ENCODE measurements around the gene B3GALT4.

B3GALT4 gene

GRCh38 chr6:33276864-33277662, at the start of gene B3GALT4 (continued):
- TF ChIP-seq ZNF292 (tag by site-specific recombination; IDR thresholded peaks at IDR 0.05; ENCODE audit: borderline replicate concordance, low read depth) (no peak), ZBTB21 (tag by site-specific recombination; IDR thresholded peaks at IDR 0.05) (no peak), OVOL3 (tag by site-specific recombination; IDR thresholded peaks at IDR 0.05) (no peak), ZNF248 (tag by site-specific recombination; IDR thresholded peaks at IDR 0.05) (no peak), KLF7 (tag by site-specific recombination; IDR thresholded peaks at IDR 0.05; ENCODE audit: borderline replicate concordance) (peak; percentile 77), TCF7L2 (IDR thresholded peaks at IDR 0.05; ENCODE audit: borderline replicate concordance, low read depth, low read length) (no peak), ZSCAN4 (tag by site-specific recombination; IDR thresholded peaks at IDR 0.05) (no peak), ZNF580 (tag by site-specific recombination; IDR thresholded peaks at IDR 0.05) (peak; percentile 28; the same call in 1 of the 2 replicates), ZNF174 (tag by site-specific recombination; IDR thresholded peaks at IDR 0.05) (no peak), ZNF350 (tag by site-specific recombination; IDR thresholded peaks at IDR 0.05) (no peak), ZNF654 (tag by site-specific recombination; IDR thresholded peaks at IDR 0.05; ENCODE audit: low read depth) (no peak), ZNF548 (tag by site-specific recombination; IDR thresholded peaks at IDR 0.05) (no peak), ZNF274 (IDR thresholded peaks at IDR 0.05; ENCODE audit: low read length) (no peak), ZNF274 (tag by site-specific recombination; IDR thresholded peaks at IDR 0.05; ENCODE audit: borderline replicate concordance) (no peak), SP7 (tag by site-specific recombination; IDR thresholded peaks at IDR 0.05) (peak; percentile 81), ZNF660 (tag by site-specific recombination; IDR thresholded peaks at IDR 0.05) (peak; percentile 93), ZNF112 (tag by site-specific recombination; IDR thresholded peaks at IDR 0.05) (no peak), ZNF621 (tag by site-specific recombination; IDR thresholded peaks at IDR 0.05) (no peak), ZNF280C (tag by site-specific recombination; IDR thresholded peaks at IDR 0.05) (no peak), FEZF1 (tag by site-specific recombination; IDR thresholded peaks at IDR 0.05) (no peak), ZNF555 (tag by site-specific recombination; conservative IDR thresholded peaks at IDR 0.05) (no peak), ZBTB1 (tag by site-specific recombination; IDR thresholded peaks at IDR 0.05) (no peak), ZFHX2 (tag by site-specific recombination; conservative IDR thresholded peaks at IDR 0.05) (peak; percentile 89), ZNF433 (tag by site-specific recombination; IDR thresholded peaks at IDR 0.05; ENCODE audit: low read depth) (no peak), ZNF837 (tag by site-specific recombination; IDR thresholded peaks at IDR 0.05) (peak; percentile 53; the same call in 1 of the 2 replicates), OSR2 (tag by site-specific recombination; IDR thresholded peaks at IDR 0.05) (peak; percentile 24; the same call in 1 of the 2 replicates), ELK4 (IDR thresholded peaks at IDR 0.05; ENCODE audit: borderline replicate concordance, low read depth, low read length) (peak; percentile 34; the same call in 1 of the 2 replicates), SETDB1 (IDR thresholded peaks at IDR 0.05; ENCODE audit: insufficient read length, low read length) (no peak), ZNF791 (tag by site-specific recombination; IDR thresholded peaks at IDR 0.05) (no peak)
- TF ChIP-seq, protein P1, sequence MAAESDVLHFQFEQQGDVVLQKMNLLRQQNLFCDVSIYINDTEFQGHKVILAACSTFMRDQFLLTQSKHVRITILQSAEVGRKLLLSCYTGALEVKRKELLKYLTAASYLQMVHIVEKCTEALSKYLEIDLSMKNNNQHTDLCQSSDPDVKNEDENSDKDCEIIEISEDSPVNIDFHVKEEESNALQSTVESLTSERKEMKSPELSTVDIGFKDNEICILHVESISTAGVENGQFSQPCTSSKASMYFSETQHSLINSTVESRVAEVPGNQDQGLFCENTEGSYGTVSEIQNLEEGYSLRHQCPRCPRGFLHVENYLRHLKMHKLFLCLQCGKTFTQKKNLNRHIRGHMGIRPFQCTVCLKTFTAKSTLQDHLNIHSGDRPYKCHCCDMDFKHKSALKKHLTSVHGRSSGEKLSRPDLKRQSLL (tag by site-specific recombination; IDR thresholded peaks at IDR 0.05): peak; percentile 54; the same call in 1 of the 2 replicates
- TF ChIP-seq, protein P2, sequence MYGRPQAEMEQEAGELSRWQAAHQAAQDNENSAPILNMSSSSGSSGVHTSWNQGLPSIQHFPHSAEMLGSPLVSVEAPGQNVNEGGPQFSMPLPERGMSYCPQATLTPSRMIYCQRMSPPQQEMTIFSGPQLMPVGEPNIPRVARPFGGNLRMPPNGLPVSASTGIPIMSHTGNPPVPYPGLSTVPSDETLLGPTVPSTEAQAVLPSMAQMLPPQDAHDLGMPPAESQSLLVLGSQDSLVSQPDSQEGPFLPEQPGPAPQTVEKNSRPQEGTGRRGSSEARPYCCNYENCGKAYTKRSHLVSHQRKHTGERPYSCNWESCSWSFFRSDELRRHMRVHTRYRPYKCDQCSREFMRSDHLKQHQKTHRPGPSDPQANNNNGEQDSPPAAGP (tag by site-specific recombination; IDR thresholded peaks at IDR 0.05): peak; percentile 82
- TF ChIP-seq, protein P3, sequence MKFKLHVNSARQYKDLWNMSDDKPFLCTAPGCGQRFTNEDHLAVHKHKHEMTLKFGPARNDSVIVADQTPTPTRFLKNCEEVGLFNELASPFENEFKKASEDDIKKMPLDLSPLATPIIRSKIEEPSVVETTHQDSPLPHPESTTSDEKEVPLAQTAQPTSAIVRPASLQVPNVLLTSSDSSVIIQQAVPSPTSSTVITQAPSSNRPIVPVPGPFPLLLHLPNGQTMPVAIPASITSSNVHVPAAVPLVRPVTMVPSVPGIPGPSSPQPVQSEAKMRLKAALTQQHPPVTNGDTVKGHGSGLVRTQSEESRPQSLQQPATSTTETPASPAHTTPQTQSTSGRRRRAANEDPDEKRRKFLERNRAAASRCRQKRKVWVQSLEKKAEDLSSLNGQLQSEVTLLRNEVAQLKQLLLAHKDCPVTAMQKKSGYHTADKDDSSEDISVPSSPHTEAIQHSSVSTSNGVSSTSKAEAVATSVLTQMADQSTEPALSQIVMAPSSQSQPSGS (tag by site-specific recombination; IDR thresholded peaks at IDR 0.05; ENCODE audit: low read depth): no peak
